ENCODE results near the gene TRIM26.

DNA sequence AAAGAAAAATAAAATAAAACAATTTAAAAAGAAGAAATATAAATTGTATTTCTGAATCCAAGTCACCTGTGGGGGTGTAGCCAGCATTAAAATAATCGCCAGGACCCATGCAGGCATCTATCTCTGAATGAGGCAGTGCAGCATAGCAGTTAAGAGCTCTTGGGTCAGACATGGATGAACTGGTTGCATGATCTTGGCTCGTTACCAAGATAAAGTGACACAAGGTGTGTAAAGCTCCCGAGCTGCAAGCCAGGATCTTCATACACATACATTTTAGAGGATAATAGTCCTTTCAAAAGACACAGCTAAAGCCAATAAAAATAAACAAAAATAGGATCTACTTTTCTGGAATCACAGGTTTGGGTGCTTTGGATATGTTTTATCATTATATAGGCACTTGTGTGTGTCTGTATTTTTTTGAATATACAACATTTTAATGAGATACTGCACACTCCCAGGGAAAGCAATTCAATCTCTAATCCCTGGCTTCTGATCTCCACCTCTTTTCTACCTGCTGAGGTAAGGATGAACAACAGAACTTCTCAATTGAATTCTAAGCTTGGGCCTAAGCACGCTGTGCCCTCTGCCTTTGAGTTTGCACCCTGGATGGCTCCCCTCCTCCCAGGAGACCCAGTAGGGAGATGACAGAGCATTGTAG lies 61.1 kb downstream of the TRIM26 start:
- TF ChIP-seq, protein P1, sequence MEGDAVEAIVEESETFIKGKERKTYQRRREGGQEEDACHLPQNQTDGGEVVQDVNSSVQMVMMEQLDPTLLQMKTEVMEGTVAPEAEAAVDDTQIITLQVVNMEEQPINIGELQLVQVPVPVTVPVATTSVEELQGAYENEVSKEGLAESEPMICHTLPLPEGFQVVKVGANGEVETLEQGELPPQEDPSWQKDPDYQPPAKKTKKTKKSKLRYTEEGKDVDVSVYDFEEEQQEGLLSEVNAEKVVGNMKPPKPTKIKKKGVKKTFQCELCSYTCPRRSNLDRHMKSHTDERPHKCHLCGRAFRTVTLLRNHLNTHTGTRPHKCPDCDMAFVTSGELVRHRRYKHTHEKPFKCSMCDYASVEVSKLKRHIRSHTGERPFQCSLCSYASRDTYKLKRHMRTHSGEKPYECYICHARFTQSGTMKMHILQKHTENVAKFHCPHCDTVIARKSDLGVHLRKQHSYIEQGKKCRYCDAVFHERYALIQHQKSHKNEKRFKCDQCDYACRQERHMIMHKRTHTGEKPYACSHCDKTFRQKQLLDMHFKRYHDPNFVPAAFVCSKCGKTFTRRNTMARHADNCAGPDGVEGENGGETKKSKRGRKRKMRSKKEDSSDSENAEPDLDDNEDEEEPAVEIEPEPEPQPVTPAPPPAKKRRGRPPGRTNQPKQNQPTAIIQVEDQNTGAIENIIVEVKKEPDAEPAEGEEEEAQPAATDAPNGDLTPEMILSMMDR (IDR thresholded peaks at IDR 0.05) = no peak
- TF ChIP-seq POLR2A (IDR thresholded peaks at IDR 0.05; ENCODE audit: low read depth) (no peak), EP300 (IDR thresholded peaks at IDR 0.05) (no peak), POLR2AphosphoS5 (IDR thresholded peaks at IDR 0.05) (no peak)

All from esophagus muscularis mucosa (tissue), 4 donors.